SK-N-SH (cell line): Measurements from ENCODE around the gene NTRK2. TPM values are rescaled to one million over a fixed set of nuclear protein-coding genes. Genes with fewer than 3 reads are reported as not detected.
A peak's percentile ranks its signal among the peaks of the same experiment; 100 is the strongest.

Experiments used
- CTCF ChIA-PET: fragments of 300-600, 350-600 bp; formaldehyde crosslinking; extraction: SDS; loops from one replicate; lab custom pipeline; 2021; lab: Yijun Ruan, JAX
- POLR2A ChIA-PET: fragments of 350-600 bp; sonication (Branson Sonifier 250); formaldehyde crosslinking; extraction: SDS; loops from one replicate; lab custom pipeline; 2020; ENCODE audit warnings: antibody characterized with exemption, inconsistent platforms; lab: Yijun Ruan, JAX
- DNase-seq: peaks from one replicate; pipeline ENCODE4 v3.0.0; 2012
- H2AFZ ChIP-seq: fragments of 200-600 bp; sonication (generic); 2 replicates; pipeline ENCODE4 v1.8.1; 2016; ENCODE audit warnings: antibody characterized with exemption, mild to moderate bottlenecking, low read depth
- H3F3A ChIP-seq: fragments of 200-600 bp; sonication (generic); replicated peaks from 2 replicates; pipeline ENCODE3; 2016; ENCODE audit warnings: antibody characterized with exemption, mild to moderate bottlenecking; ENCODE audit not compliant: insufficient read depth
- H3K27ac ChIP-seq, 2 experiments: fragments of 200-500 bp in 1 of 2; fragments of 200-600 bp in 1 of 2; sonication (Bioruptor generic) in 1 of 2; sonication (generic), shearing (Covaris generic) in 1 of 2; 2 replicates each; pipeline versions ENCODE4 v1.5.1 to v1.6.1; 2014 to 2016; ENCODE audit warnings: low read depth in 2 of 2, inconsistent platforms in 1 of 2, low read length in 1 of 2, mild to moderate bottlenecking in 1 of 2, mixed read lengths in 1 of 2
- H3K27me3 ChIP-seq: fragments of 200-600 bp; sonication (generic), shearing (Covaris generic); 2 replicates; pipeline ENCODE4 v1.6.1; 2016; ENCODE audit warnings: mixed run types; ENCODE audit not compliant: insufficient read depth
- H3K36me3 ChIP-seq, 2 experiments: fragments of 200-500 bp in 1 of 2; fragments of 200-600 bp in 1 of 2; sonication (Bioruptor generic) in 1 of 2; sonication (generic) in 1 of 2; replicated peaks in 1 of 2; 2 replicates each; pipeline versions ENCODE3 to v1.5.1; 2014 to 2016; ENCODE audit warnings: low read length in 1 of 2, mild to moderate bottlenecking in 1 of 2; ENCODE audit not compliant: insufficient read depth in 2 of 2, control insufficient read depth in 1 of 2
- H3K4me1 ChIP-seq, 2 experiments: fragments of 200-500 bp in 1 of 2; fragments of 200-600 bp in 1 of 2; sonication (Bioruptor generic) in 1 of 2; sonication (generic), shearing (Covaris generic) in 1 of 2; 2 replicates each; pipeline versions ENCODE4 v1.5.1 to v1.6.1; 2014 to 2016; ENCODE audit warnings: low read depth in 1 of 2, low read length in 1 of 2, mixed run types in 1 of 2; ENCODE audit not compliant: insufficient read depth in 2 of 2, control insufficient read depth in 1 of 2
- H3K4me2 ChIP-seq: fragments of 200-600 bp; sonication (generic), shearing (Covaris generic); 2 replicates; pipeline ENCODE4 v1.6.1; 2017; ENCODE audit warnings: mixed run types
- H3K4me3 ChIP-seq, 2 experiments: fragments of 200-500 bp in 1 of 2; fragments of 200-600 bp in 1 of 2; sonication (Bioruptor generic) in 1 of 2; sonication (generic), shearing (Covaris generic) in 1 of 2; 2 replicates each; pipeline versions ENCODE4 v1.5.1 to v1.8.1; 2014 to 2016; ENCODE audit warnings: low read depth in 2 of 2, inconsistent platforms in 1 of 2, low read length in 1 of 2, mild to moderate bottlenecking in 1 of 2, mixed read lengths in 1 of 2, moderate library complexity in 1 of 2
- H3K79me2 ChIP-seq: fragments of 200-600 bp; sonication (generic); 2 replicates; pipeline ENCODE4 v1.8.1; 2017; ENCODE audit warnings: mild to moderate bottlenecking; ENCODE audit not compliant: insufficient read depth
- H3K9ac ChIP-seq: fragments of 200-600 bp; sonication (generic); 2 replicates; pipeline ENCODE4 v1.6.1; 2017; ENCODE audit warnings: mixed run types
- H3K9me2 ChIP-seq: fragments of 200-600 bp; sonication (generic); 2 replicates; pipeline ENCODE4 v1.6.1; 2017; ENCODE audit warnings: mixed run types
- H3K9me3 ChIP-seq: fragments of 200-600 bp; sonication (generic); 2 replicates; pipeline ENCODE4 v1.6.1; 2017; ENCODE audit warnings: mixed run types, mild to moderate bottlenecking, moderate library complexity
- H4K20me1 ChIP-seq: fragments of 200-600 bp; sonication (generic); 2 replicates; pipeline ENCODE4 v1.6.1; 2017; ENCODE audit warnings: mild to moderate bottlenecking, mixed run types; ENCODE audit not compliant: insufficient read depth
- CTCF ChIP-seq: fragments of 200-600 bp; sonication (generic); IDR thresholded peaks from 2 replicates; pipeline ENCODE4 v1.6.1; 2017; ENCODE audit warnings: antibody characterized with exemption, mild to moderate bottlenecking, moderate library complexity
- EZH2phosphoT487 ChIP-seq: fragments of 200-600 bp; sonication (generic); IDR thresholded peaks from 2 replicates; pipeline ENCODE4 v1.6.1; 2017; ENCODE audit warnings: low read depth, mixed run types, mild to moderate bottlenecking, antibody characterized with exemption, moderate library complexity, borderline replicate concordance
- FOSL2 ChIP-seq: IDR thresholded peaks from 2 replicates; pipeline ENCODE4 v1.4.0; 2012; ENCODE audit warnings: low read depth, mild to moderate bottlenecking, moderate library complexity, borderline replicate concordance
- FOXJ3 ChIP-seq: sonication (generic); formaldehyde crosslinking; IDR thresholded peaks from 2 replicates; pipeline ENCODE4 v1.5.1; 2020; ENCODE audit warnings: mild to moderate bottlenecking, missing genetic modification reagents
- IRF3 ChIP-seq: fragments of 150-350 bp; IDR thresholded peaks from 2 replicates; pipeline ENCODE4 v1.6.1; 2016; ENCODE audit warnings: mild to moderate bottlenecking, low read depth, low read length
- MXI1 ChIP-seq: IDR thresholded peaks from 2 replicates; pipeline ENCODE4 v1.6.1; 2012; ENCODE audit warnings: mild to moderate bottlenecking, low read depth, low read length, improper control_type of control experiment
- POLR2AphosphoS5 ChIP-seq: IDR thresholded peaks from 2 replicates; pipeline ENCODE4 v1.6.1; 2012; ENCODE audit warnings: low read depth, low read length
- REST ChIP-seq: IDR thresholded peaks from 2 replicates; pipeline ENCODE4 v1.6.1; 2012; ENCODE audit warnings: mild to moderate bottlenecking, low read depth, low read length, moderate library complexity
- RFX5 ChIP-seq: IDR thresholded peaks from 2 replicates; pipeline ENCODE4 v1.6.1; 2012; ENCODE audit warnings: mild to moderate bottlenecking, improper control_type of control experiment, low read length
- RXRA ChIP-seq: IDR thresholded peaks from 2 replicates; pipeline ENCODE4 v1.4.0; 2012; ENCODE audit warnings: low read depth, mild to moderate bottlenecking, borderline replicate concordance
- TAF1 ChIP-seq: IDR thresholded peaks from 2 replicates; pipeline ENCODE4 v1.6.1; 2012; ENCODE audit warnings: low read depth, mild to moderate bottlenecking, low read length, moderate library complexity, borderline replicate concordance
- TCF12 ChIP-seq: IDR thresholded peaks from 2 replicates; pipeline ENCODE4 v1.4.0; 2012
- TEAD4 ChIP-seq: IDR thresholded peaks from 2 replicates; pipeline ENCODE4 v1.4.0; 2012; ENCODE audit warnings: mild to moderate bottlenecking, borderline replicate concordance; ENCODE audit not compliant: insufficient read depth
- YY1 ChIP-seq: IDR thresholded peaks from 2 replicates; pipeline ENCODE4 v1.4.0; 2012; ENCODE audit warnings: low read depth, mild to moderate bottlenecking
- WGBS: methylation state at CpG from one replicate; pipeline ENCODE4 v1.1.6; 2017; ENCODE audit warnings: low lambda C conversion rate; 5-methylcytosine and 5-hydroxymethylcytosine counted together
- polyA plus RNA-seq, 3 experiments: library from polyadenylated mRNA; depleted of rRNA; stranded (reverse); fragments of >200 nt; gene quantifications; 2 replicates each; pipeline ENCODE4 v1.2.3, GENCODE V29; 2012

NTRK2 gene
- polyA plus RNA-seq, 1 of the 3 experiments (the other 2 are of a cell fraction): 0.05 TPM

GRCh38 chr9:84793251-84793650 lies 123.7 kb downstream of the NTRK2 start:
- no peaks in the 10 kb centered on the region for H3K9me2 ChIP-seq
- ChIA-PET CTCF (interaction anchor here (0.8 to 1.0 kb wide), 2 partner anchors 11 to 13 kb away, joined by 3 to 4 read pairs; no protein-coding TSS in a partner anchor), POLR2A (no interaction called here)
- H3K4me2 ChIP-seq: no peak overlapping the region
- no peak overlapping the region for H3K27ac ChIP-seq
- H3F3A ChIP-seq: no peaks in the 10 kb centered on the region
- DNase-seq: no peak
- no peak for TF ChIP-seq IRF3
- no peak for TF ChIP-seq YY1
- H4K20me1 ChIP-seq: no peaks in the 10 kb centered on the region
- H3K4me1 ChIP-seq: no peaks in the 10 kb centered on the region
- H3K36me3 ChIP-seq: no peaks in the 10 kb centered on the region
- H2AFZ ChIP-seq: no peak overlapping the region
- no peaks in the 10 kb centered on the region for H3K79me2 ChIP-seq
- H3K4me3 ChIP-seq: no peak overlapping the region
- no peaks in the 10 kb centered on the region for H3K9me3 ChIP-seq
- no peak overlapping the region for H3K9ac ChIP-seq
- H3K27me3 ChIP-seq: no peaks in the 10 kb centered on the region; the same call in 1 of the 2 replicates
- WGBS: 28% methylated on average over 3 of the region's 3 CpGs

- Histone ChIP-seq H3K4me3 (no peak overlapping the region), H3K79me2 (no peaks in the 10 kb centered on the region), H3K4me1 (no peaks in the 10 kb centered on the region), H3K9ac (no peak overlapping the region), H3K4me2 (no peak overlapping the region), H3K36me3 (no peaks in the 10 kb centered on the region), H3K27me3 (no peaks in the 10 kb centered on the region), H4K20me1 (no peaks in the 10 kb centered on the region), H3F3A (no peaks in the 10 kb centered on the region), H2AFZ (no peak overlapping the region), H3K27ac (no peak overlapping the region), H3K9me3 (no peaks in the 10 kb centered on the region), H3K9me2 (no peaks in the 10 kb centered on the region)
- no peak for TF ChIP-seq FOXJ3 (CRISPR knock-in tag)
- no peak for TF ChIP-seq YY1
- no peak for TF ChIP-seq TAF1
- no peak for TF ChIP-seq MXI1
- TF ChIP-seq EZH2phosphoT487: no peak
- TF ChIP-seq TCF12: no peak
- ChIA-PET CTCF (interaction anchor here (0.7 to 2.1 kb wide), 2 partner anchors 13 to 158 kb away, joined by 3 to 6 read pairs; no protein-coding TSS in a partner anchor), POLR2A (no interaction called here)
- 31% methylated on average over 6 of the region's 10 CpGs for WGBS
- DNase-seq: no peak
Measured at GRCh38 chr9:84794981-84795637, 125.6 kb downstream of the NTRK2 start.

GRCh38 chr9:84796404-84796803 lies 126.9 kb downstream of the NTRK2 start:
- Histone ChIP-seq H3K4me3 (no peak overlapping the region), H3K36me3 (no peaks in the 10 kb centered on the region), H3K9me3 (no peaks in the 10 kb centered on the region), H3K4me2 (no peak overlapping the region), H3K9ac (no peak overlapping the region), H3K9me2 (no peaks in the 10 kb centered on the region), H3K79me2 (no peaks in the 10 kb centered on the region), H3K27ac (no peak overlapping the region), H4K20me1 (no peaks in the 10 kb centered on the region), H3K4me1 (no peaks in the 10 kb centered on the region), H3K27me3 (no peaks in the 10 kb centered on the region), H2AFZ (0 out of 2 replicates have a peak overlapping the region, but pooled peaks have one; percentile 63), H3F3A (no peaks in the 10 kb centered on the region)
- 4% methylated on average over 1 of the region's 1 CpG for WGBS
- POLR2A ChIA-PET: no interaction called here
- no peak for DNase-seq
- CTCF ChIA-PET: interaction anchor here (1.4 to 2.1 kb wide), 2 partner anchors 9 to 15 kb away, joined by 4 to 6 read pairs; no protein-coding TSS in a partner anchor
- TF ChIP-seq REST: no peak
- TF ChIP-seq RXRA: no peak
- no peak for TF ChIP-seq CTCF
- no peak for TF ChIP-seq POLR2AphosphoS5
- TF ChIP-seq TAF1: no peak
- TF ChIP-seq FOSL2: no peak
- TF ChIP-seq TCF12: no peak
- TF ChIP-seq EZH2phosphoT487: no peak
- no peak for TF ChIP-seq RFX5
- TF ChIP-seq TEAD4: no peak
